Activated naive CD4-positive, alpha-beta T cell treated with anti-CD3 and anti-CD28 coated beads for 36 hours (primary cell): ENCODE measurements around the gene RMRP. TPM values are rescaled to one million over a fixed set of nuclear protein-coding genes. Genes with fewer than 3 reads are reported as not detected.

Experiments used
- CTCF ChIA-PET: fragments of 350-600 bp; sonication (Branson Sonifier 250); formaldehyde crosslinking; loops from one replicate; lab custom pipeline; 2021; ENCODE audit warnings: antibody characterized with exemption; lab: Charles Lee
- DNase-seq: peaks from one replicate; pipeline ENCODE4 v3.0.0-alpha.2; 2020
- H3K27ac Mint-ChIP-seq: one replicate; pipeline ENCODE4 v1.8.0; 2021; ENCODE audit warnings: mild to moderate bottlenecking, mixed read lengths
- H3K27me3 Mint-ChIP-seq: one replicate; pipeline ENCODE4 v1.8.0; 2021; ENCODE audit warnings: low read depth, mixed read lengths
- H3K36me3 Mint-ChIP-seq: one replicate; pipeline ENCODE4 v1.8.0; 2021; ENCODE audit warnings: low read depth, mixed read lengths
- H3K4me1 Mint-ChIP-seq: one replicate; pipeline ENCODE4 v1.8.0; 2021; ENCODE audit warnings: low read depth, mixed read lengths
- H3K4me3 Mint-ChIP-seq: one replicate; pipeline ENCODE4 v1.8.0; 2021; ENCODE audit warnings: mild to moderate bottlenecking, moderate library complexity, mixed read lengths
- H3K9me3 Mint-ChIP-seq: one replicate; pipeline ENCODE4 v1.8.0; 2021; ENCODE audit warnings: mixed read lengths
- intact Hi-C: fragments of 100-400 bp; cut with micrococcal nuclease; formaldehyde crosslinking; loops from one replicate; pipeline ENCODE4 v1.15.1; 2023
- total RNA-seq, 2 experiments: library from RNA; stranded (reverse); gene quantifications; one replicate each; pipeline ENCODE4 v1.2.3, GENCODE V29; 2021

Gene RMRP
- over 10,000 TPM in 1 of 2 experiments, 1,000 to 10,000 TPM in 1; 7,381 to 12,571 TPM for total RNA-seq

GRCh38 chr9:35657546-35658136 lies at the start of gene RMRP:
Gene RMRP, minus strand, starts transcription at chr9:35658019.
- Mint-ChIP-seq H3K4me1 (peaks cover 60% of the 10 kb centered on the region), H3K4me3 (peak within 1 kb of the TSS; percentile 84), H3K27ac (peak within 1 kb of the TSS; percentile 94), H3K36me3 (peaks cover 31% of the 10 kb centered on the region), H3K9me3 (peaks cover 1% of the 10 kb centered on the region), H3K27me3 (peaks cover 3% of the 10 kb centered on the region)
- DNase-seq = peak; percentile 93
- CTCF ChIA-PET = interaction anchor here (0.6 to 11.0 kb wide), 24 partner anchors 9 to 231 kb away, joined by 3 to 149 read pairs (median 4); partner anchors contain the start of genes CREB3 and SIT1
- intact Hi-C loops = loop anchor here (1.0 to 10.0 kb wide), 7 partner anchors 8 to 827 kb away; partner anchors contain the start of genes CREB3, HINT2 and TLN1

GRCh38 chr9:35706951-35707350 lies 49.1 kb upstream of the RMRP start:
- Mint-ChIP-seq H3K27ac (no peak overlapping the region), H3K27me3 (no peaks in the 10 kb centered on the region), H3K4me1 (peaks cover 2% of the 10 kb centered on the region), H3K4me3 (no peak overlapping the region), H3K9me3 (no peaks in the 10 kb centered on the region), H3K36me3 (peaks cover 64% of the 10 kb centered on the region)
- CTCF ChIA-PET = interaction anchor here (1.0 to 4.9 kb wide), 4 partner anchors 11 to 90 kb away, joined by 3 to 30 read pairs (median 4); no protein-coding TSS in a partner anchor
- intact Hi-C loops = no loop called here
- no peak for DNase-seq

GRCh38 chr9:35705836-35706430 lies 48.1 kb upstream of the RMRP start:
- intact Hi-C loops = no loop called here
- no peak for DNase-seq
- H3K36me3 Mint-ChIP-seq = peaks cover 55% of the 10 kb centered on the region
- no peak overlapping the region for H3K27ac Mint-ChIP-seq
- no peak overlapping the region for H3K4me3 Mint-ChIP-seq
- no peaks in the 10 kb centered on the region for H3K9me3 Mint-ChIP-seq
- H3K27me3 Mint-ChIP-seq = no peaks in the 10 kb centered on the region
- no peaks in the 10 kb centered on the region for H3K4me1 Mint-ChIP-seq
- CTCF ChIA-PET = interaction anchor here (1.2 to 4.9 kb wide), 2 partner anchors 10 to 24 kb away, joined by 4 to 30 read pairs; no protein-coding TSS in a partner anchor

DNA sequence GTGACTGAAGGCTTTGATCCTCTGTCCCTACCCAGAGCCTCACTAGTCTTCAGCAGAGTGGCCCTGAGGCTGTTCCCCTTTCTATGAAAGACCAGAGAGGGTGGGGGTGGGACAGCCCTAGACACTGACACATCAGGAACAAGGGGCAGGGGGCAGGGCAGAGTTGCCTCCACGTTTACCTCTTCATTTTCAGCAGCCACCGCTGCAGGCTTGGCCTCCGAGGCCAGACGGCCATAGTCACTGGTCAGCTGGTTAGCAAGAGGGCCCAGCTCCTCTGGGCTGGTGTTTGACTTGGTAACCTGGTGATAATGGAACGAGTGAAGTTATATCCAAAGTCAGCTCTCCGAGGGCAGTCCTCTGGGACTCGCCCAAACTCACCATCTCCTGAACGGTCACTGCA lies 47.6 kb upstream of the RMRP start:
- H3K4me1 Mint-ChIP-seq = no peaks in the 10 kb centered on the region
- no peaks in the 10 kb centered on the region for H3K27me3 Mint-ChIP-seq
- intact Hi-C loops = no loop called here
- H3K27ac Mint-ChIP-seq = no peak overlapping the region
- no peaks in the 10 kb centered on the region for H3K9me3 Mint-ChIP-seq
- peaks cover 50% of the 10 kb centered on the region for H3K36me3 Mint-ChIP-seq
- H3K4me3 Mint-ChIP-seq = no peak overlapping the region
- DNase-seq = no peak
- CTCF ChIA-PET = interaction anchor here (4.9 kb wide), 1 partner anchor 10 kb away, joined by 30 read pairs; no protein-coding TSS in a partner anchor

DNA sequence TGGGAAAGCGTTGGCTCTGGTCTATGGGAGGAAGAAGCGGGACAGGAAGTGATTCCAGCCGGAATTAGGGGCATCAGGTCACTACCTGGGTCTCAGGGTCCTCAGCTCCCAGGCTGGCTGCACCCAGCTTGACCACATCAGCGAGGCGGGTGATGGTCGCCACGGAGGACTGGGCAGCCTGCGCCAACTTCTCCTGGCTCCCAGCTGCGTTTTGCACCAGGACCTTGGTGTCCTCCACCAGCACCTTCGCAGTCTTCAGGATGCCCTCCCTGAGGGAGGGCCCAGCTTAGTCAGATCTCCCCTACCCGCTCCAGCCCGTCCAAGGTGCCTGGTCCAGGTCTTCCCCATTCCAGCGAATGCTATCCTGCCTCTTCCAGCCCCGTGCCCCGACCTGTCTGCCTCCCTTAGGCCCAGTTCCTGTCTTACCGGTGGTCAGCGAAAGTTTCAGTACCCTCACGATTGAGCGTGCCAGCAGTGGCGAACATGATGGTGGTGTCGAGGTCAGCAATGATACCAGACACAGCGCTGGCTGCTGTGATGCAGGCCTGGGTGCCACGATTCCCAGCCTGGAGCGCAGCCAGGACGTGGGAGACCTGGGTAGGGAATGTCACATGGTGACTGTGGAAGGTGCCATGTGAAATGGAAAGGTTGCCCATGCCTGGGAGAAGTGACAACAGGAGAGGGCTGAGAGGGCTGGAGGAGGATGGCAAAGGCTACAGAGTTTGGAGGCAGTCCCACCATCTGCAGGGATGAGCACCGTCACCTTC lies 46.3 kb upstream of the RMRP start:
- Mint-ChIP-seq H3K9me3 (no peaks in the 10 kb centered on the region), H3K36me3 (peaks cover 44% of the 10 kb centered on the region), H3K27ac (no peak overlapping the region), H3K4me3 (no peak overlapping the region), H3K4me1 (no peaks in the 10 kb centered on the region), H3K27me3 (no peaks in the 10 kb centered on the region)
- DNase-seq = no peak
- CTCF ChIA-PET = interaction anchor here (0.9 to 4.9 kb wide), 2 partner anchors 8 to 14 kb away, joined by 3 to 30 read pairs; no protein-coding TSS in a partner anchor
- intact Hi-C loops = no loop called here

DNA sequence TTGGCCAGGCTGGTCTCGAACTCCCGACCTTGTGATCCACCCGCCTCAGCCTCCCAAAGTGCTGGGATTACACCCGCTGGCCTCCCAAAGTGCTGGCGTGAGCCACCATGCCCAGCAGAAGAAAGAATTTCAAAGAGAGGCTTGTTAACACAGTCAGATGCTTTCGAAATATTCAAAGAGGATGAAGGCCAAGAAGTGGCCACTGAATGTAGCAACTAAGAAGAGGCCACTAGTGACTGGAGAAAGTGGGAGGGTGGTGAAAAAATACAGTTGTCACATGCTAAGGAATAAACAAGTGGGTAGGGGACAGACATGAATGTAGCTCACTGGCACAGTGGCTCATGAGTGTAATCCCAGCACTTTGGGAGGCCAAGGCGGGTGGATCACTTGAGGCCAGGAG lies 44.9 kb upstream of the RMRP start:
- Mint-ChIP-seq H3K27me3 (no peaks in the 10 kb centered on the region), H3K4me1 (no peaks in the 10 kb centered on the region), H3K27ac (no peak overlapping the region), H3K9me3 (no peaks in the 10 kb centered on the region), H3K4me3 (no peak overlapping the region), H3K36me3 (peaks cover 39% of the 10 kb centered on the region)
- DNase-seq = no peak
- CTCF ChIA-PET = interaction anchor here (0.9 kb wide), 1 partner anchor 16 kb away, joined by 3 read pairs; no protein-coding TSS in a partner anchor
- intact Hi-C loops = no loop called here

GRCh38 chr9:35700942-35701341 lies 43.1 kb upstream of the RMRP start:
- peaks cover 34% of the 10 kb centered on the region for H3K36me3 Mint-ChIP-seq
- H3K4me1 Mint-ChIP-seq = peaks cover 1% of the 10 kb centered on the region
- no peak overlapping the region for H3K27ac Mint-ChIP-seq
- no peaks in the 10 kb centered on the region for H3K27me3 Mint-ChIP-seq
- no peak for DNase-seq
- no peak overlapping the region for H3K4me3 Mint-ChIP-seq
- no peaks in the 10 kb centered on the region for H3K9me3 Mint-ChIP-seq
- CTCF ChIA-PET = interaction anchor here (0.6 to 1.3 kb wide), 6 partner anchors 9 to 360 kb away, joined by 3 to 8 read pairs (median 3); partner anchors contain the start of gene TPM2
- intact Hi-C loops = no loop called here

DNA sequence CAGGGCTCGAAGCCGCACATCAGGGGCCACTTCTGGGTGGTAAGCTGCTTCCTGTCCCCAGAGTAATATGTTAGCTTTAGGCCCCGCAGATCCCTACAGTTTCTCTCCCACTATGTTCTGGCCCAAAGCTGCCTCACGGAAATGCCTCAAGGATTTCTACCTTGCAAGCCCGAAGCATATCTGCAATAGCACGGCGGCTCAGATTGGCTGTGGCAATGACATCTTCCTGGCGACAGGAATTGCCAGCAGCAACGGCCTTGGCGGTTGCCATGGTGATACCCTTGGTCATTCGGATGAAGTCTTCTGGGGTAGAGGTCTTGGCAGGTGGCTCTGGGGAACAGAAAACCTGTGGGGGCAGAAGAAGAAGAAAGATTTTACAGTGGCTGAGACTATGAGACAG lies 42.2 kb upstream of the RMRP start:
- intact Hi-C loops = no loop called here
- DNase-seq = no peak
- H3K4me3 Mint-ChIP-seq = no peak overlapping the region
- peaks cover 1% of the 10 kb centered on the region for H3K4me1 Mint-ChIP-seq
- peaks cover 30% of the 10 kb centered on the region for H3K36me3 Mint-ChIP-seq
- no peak overlapping the region for H3K27ac Mint-ChIP-seq
- CTCF ChIA-PET = interaction anchor here (1.3 to 6.0 kb wide), 2 partner anchors 10 to 29 kb away, joined by 8 to 68 read pairs; partner anchors contain the start of genes CREB3, TLN1 and TPM2
- H3K9me3 Mint-ChIP-seq = no peaks in the 10 kb centered on the region
- H3K27me3 Mint-ChIP-seq = no peaks in the 10 kb centered on the region

DNA sequence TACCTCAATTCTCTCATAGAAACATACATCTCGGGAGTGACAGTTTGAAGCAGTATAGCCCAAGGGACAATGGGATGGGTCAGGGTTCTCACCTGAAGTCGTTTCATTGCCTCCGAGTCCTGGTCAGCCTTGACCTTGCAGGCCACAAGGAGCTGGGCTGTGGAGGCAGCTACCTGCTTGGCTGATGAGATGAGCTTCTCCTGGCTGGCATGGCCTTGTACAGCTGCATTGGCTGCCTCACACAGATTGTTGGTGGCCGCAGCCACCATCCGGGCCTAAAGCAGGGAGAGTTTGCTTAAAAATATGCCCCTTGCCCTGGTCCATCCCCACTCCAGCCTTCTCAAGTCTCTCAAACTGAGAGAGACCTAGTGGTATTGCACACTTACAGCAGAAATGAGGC lies 40.4 kb upstream of the RMRP start:
- Mint-ChIP-seq H3K4me1 (peaks cover 1% of the 10 kb centered on the region), H3K4me3 (no peak overlapping the region), H3K27ac (no peak overlapping the region), H3K9me3 (no peaks in the 10 kb centered on the region), H3K36me3 (peaks cover 16% of the 10 kb centered on the region), H3K27me3 (no peaks in the 10 kb centered on the region)
- intact Hi-C loops = no loop called here
- CTCF ChIA-PET = interaction anchor here (3.6 to 8.4 kb wide), 4 partner anchors 23 to 33 kb away, joined by 13 to 86 read pairs (median 55); partner anchors contain the start of genes ARHGEF39, CA9, CREB3 and TLN1
- DNase-seq = no peak

GRCh38 chr9:35697486-35697885 lies 39.7 kb upstream of the RMRP start:
- CTCF ChIA-PET = interaction anchor here (1.2 to 8.4 kb wide), 18 partner anchors 8 to 211 kb away, joined by 3 to 86 read pairs (median 17); partner anchors contain the start of genes ARHGEF39, CA9, CCDC107 and CREB3
- no peak for DNase-seq
- H3K4me3 Mint-ChIP-seq = no peak overlapping the region
- H3K27ac Mint-ChIP-seq = no peak overlapping the region
- no peaks in the 10 kb centered on the region for H3K27me3 Mint-ChIP-seq
- peaks cover 10% of the 10 kb centered on the region for H3K36me3 Mint-ChIP-seq
- no peaks in the 10 kb centered on the region for H3K9me3 Mint-ChIP-seq
- intact Hi-C loops = no loop called here
- peaks cover 1% of the 10 kb centered on the region for H3K4me1 Mint-ChIP-seq

DNA sequence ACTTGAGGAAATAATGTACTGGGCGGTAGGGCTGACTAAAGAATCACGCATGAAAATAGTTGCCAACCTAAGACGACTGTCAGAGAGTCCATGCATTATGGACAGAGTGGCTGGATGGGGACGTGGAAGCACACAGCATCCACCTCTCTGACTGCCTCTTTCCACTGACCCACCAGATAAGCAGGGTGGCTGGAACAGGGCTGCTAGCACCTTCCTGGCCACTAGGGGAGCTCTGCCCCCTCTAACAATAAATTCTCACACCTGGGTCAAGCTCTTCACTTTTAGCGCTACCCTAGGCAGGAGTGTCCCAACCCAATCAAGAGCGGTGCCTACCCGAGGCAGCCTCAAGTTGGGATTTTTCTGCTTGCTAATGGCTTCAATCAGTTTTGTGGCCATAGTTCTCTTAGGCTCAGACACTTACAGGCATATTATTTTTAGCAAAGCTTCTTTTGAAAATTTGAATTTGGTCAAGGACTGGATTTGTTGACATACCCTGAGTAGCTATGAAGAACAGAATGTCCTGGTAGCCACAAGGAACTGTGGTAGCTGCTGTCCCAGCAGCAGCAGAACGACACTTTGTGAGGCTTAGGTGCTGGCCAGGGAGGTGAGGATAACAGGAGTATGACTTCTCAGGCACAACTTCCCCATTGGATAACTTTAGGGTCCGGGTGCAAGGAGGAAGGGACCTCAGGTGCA lies 38.8 kb upstream of the RMRP start:
- Mint-ChIP-seq H3K4me1 (peaks cover 1% of the 10 kb centered on the region), H3K27me3 (no peaks in the 10 kb centered on the region), H3K36me3 (peaks cover 10% of the 10 kb centered on the region), H3K4me3 (no peak overlapping the region), H3K27ac (peak overlapping the region; percentile 51), H3K9me3 (no peaks in the 10 kb centered on the region)
- intact Hi-C loops = loop anchor here (1.0 kb wide), 1 partner anchor 50 kb away; no protein-coding TSS in a partner anchor
- peak; percentile 70 for DNase-seq
- CTCF ChIA-PET = interaction anchor here (0.6 to 8.4 kb wide), 39 partner anchors 8 to 342 kb away, joined by 3 to 86 read pairs (median 5); partner anchors contain the start of genes ARHGEF39, CA9, CCDC107 and CREB3
